ENCODE results near the gene CYB561.

DNA sequence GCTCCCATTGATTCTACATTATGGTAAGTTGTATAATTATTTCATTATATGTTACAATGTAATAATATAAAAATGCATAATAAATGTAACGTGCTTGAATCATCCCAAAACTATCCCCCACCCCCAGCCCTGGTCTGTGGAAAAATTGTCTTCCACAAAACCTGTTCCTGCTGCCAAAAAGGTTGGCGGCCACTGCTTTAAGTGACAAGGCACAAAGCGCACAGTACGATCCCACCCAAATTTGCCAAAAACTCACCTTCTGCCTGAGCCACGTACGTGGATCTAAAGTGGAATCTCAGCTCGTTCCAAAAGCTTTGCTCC, 14.5 kb downstream of the CYB561 start:
- TF ChIP-seq PATZ1 (CRISPR knock-in tag; IDR thresholded peaks at IDR 0.05; ENCODE audit: borderline replicate concordance) = no peak
- TF ChIP-seq USF2 (CRISPR knock-in tag; IDR thresholded peaks at IDR 0.05) = no peak
- peak; percentile 46; the same call in 1 of the 2 replicates for TF ChIP-seq ZBTB17 (CRISPR knock-in tag; IDR thresholded peaks at IDR 0.05)
